Astrocyte of the cerebellum (primary cell): ENCODE results near the gene ARID3B.

ENCODE experiments used
- DNase-seq: peaks from one replicate; pipeline ENCODE4 v3.0.0-alpha.2; 2011; ENCODE audit warnings: low read depth
- H3K4me3 ChIP-seq: 2 replicates; pipeline ENCODE4 v1.5.1; 2011; ENCODE audit warnings: mild to moderate bottlenecking, low read depth, low read length, moderate library complexity
- CTCF ChIP-seq: IDR thresholded peaks from 2 replicates; pipeline ENCODE4 v1.5.1; 2012; ENCODE audit warnings: low read length, low read depth, moderate library complexity, mild to moderate bottlenecking; ENCODE audit errors: missing control alignments
- in situ Hi-C: cut with HindIII; loops from 2 replicates; pipeline ENCODE4 v1.10.0; 2017; ENCODE audit warnings: low sequenced_read_pairs

The ARID3B gene

DNA sequence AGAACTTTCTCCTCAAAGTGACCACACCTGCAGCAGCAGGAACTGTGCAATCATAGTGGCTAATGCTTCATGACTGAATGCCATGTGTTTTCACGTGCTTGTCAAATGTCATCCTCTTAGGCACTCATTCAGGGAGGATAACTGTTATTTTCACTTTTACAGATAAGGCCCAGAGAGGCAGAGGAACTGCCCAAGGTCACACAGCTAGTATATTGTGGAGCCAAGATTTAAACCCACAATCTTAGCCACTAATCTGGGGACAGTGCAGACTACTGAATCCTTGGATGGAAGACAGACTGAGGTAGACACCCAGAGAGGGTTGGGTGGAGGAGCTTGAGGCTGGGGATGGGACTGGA, 64.8 kb downstream of the ARID3B start:
- TF ChIP-seq CTCF: no peak
- in situ Hi-C loops: no loop called here
- no peak overlapping the region for H3K4me3 ChIP-seq
- DNase-seq: no peak

- no peak for TF ChIP-seq CTCF
- in situ Hi-C loops: no loop called here
- no peak overlapping the region for H3K4me3 ChIP-seq
- DNase-seq: no peak
Observed at GRCh38 chr15:74608786-74609185, 67.8 kb downstream of the ARID3B start.

DNA sequence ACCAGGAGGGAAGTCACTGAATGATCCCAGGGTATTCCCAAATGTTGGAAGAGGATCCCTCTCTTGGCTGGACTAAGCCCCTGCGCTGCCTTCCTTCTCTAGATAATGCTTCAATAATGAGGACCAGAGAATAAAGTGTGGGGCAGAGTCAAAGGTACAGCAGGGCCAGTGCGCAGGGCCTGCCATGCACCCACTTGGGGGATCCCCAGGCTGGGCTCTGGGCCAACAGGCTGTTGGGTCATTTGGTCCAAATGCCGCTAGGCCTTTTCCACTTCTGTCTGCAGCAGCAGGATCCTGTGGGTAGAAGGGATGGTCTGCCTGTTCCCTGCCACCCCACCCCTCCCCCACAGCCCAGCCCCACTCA, 68.9 kb downstream of the ARID3B start:
- in situ Hi-C loops: no loop called here
- no peak overlapping the region for H3K4me3 ChIP-seq
- DNase-seq: no peak
- no peak for TF ChIP-seq CTCF

- in situ Hi-C loops: no loop called here
- H3K4me3 ChIP-seq: no peak overlapping the region
- no peak for TF ChIP-seq CTCF
- no peak for DNase-seq
Observed at GRCh38 chr15:74610302-74610951, 69.4 kb downstream of the ARID3B start.

- DNase-seq: no peak
- TF ChIP-seq CTCF: no peak
- in situ Hi-C loops: no loop called here
- H3K4me3 ChIP-seq: no peak overlapping the region
Observed at GRCh38 chr15:74611341-74611740, 70.3 kb downstream of the ARID3B start.

- TF ChIP-seq CTCF: no peak
- no peak for DNase-seq
- in situ Hi-C loops: no loop called here
Observed at GRCh38 chr15:74611834-74612233, 70.8 kb downstream of the ARID3B start.

GRCh38 chr15:74612677-74613076, 71.7 kb downstream of the ARID3B start:
- no peak for DNase-seq
- in situ Hi-C loops: no loop called here
- TF ChIP-seq CTCF: no peak
- H3K4me3 ChIP-seq: no peak overlapping the region

More at GRCh38 chr15:74611834-74612233, 70.8 kb downstream of the ARID3B start:
- H3K4me3 ChIP-seq: no peak overlapping the region
